NCI-H2029 (cell line): ENCODE results near the gene INPP4A.
"Not testable (repeated sequence)": the region's sequence is repeated elsewhere in the genome, so short reads cannot be mapped to it uniquely, and the experiment has no call there.

Experiments
- DNase-seq: peaks from one replicate; lab custom pipeline; 2025; lab: John Stamatoyannopoulos, UW

The INPP4A gene

DNA sequence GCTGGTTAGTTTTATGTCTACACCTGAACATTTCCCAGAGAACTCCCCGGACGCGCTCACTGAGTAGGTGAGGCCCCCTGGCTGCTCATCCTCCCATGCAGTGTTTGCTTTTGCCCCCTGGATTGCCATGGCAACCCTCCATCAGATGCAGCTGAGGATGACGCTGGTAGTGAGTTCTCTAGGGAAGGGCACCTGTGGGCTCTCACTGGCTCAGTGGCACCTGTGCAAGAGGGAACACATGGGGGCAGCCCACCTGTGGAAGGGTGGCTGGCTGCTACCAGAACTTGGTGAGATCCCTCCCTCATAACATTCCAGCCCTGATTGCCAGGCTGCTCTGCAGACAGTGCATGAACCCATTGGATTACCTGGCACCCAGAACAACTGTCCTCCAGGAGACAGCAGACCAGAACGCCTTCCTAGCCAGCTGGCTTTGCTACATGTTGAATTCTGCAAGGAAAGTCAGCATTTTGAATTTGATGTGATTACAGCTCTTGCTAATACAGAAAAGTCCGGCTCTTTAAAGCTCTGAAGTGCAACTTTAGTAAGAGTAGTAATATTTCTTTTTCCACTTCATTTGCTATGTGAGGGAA lies 142.0 kb downstream of the INPP4A start:
- no peak for DNase-seq

DNA sequence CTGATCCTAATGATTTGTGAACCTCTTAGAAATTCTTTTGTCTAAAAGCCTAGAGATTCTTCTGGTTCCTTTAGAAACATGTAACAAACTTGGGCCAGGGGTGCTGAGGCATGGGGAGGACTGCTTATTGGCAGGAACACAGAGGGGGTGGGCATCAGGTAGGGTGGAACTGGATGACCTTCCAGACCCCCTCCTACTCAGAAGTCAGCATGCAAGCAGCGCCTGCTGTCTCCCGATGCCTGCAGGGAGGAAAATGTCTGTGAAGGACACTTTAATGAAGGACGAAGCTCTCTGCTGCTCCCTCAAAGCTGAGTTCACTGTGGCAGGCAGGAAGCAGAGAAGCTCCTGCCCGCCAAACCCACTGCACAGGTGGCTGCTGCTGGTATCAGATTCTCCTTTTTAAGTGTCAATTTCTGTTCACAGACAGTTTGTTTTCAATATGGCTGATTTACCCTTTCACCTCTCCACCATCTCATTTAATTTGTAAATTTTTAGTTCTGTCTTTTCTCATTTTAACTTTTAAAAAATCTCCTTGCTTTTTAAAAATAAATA lies 144.3 kb downstream of the INPP4A start:
- no peak for DNase-seq

DNA sequence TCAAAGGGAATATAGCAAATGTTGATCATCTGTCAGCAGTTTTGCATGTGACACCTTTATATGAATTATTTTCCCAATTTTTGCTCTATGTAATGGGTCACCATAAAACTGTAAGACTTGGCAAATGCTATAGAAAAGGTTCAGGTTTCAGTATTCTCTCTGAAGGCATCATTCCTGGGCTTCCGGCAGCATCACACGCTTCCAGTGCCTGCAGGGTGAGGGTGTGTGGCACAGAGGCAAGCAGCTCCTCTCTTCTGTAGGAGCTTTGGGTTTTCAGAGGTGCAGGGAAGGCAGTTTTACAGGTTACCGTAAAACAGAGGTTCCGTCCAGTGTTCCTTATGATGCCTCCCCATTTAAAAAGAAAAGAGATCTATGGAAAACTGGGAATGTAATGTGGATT lies 144.8 kb downstream of the INPP4A start:
- DNase-seq, result no peak

DNA sequence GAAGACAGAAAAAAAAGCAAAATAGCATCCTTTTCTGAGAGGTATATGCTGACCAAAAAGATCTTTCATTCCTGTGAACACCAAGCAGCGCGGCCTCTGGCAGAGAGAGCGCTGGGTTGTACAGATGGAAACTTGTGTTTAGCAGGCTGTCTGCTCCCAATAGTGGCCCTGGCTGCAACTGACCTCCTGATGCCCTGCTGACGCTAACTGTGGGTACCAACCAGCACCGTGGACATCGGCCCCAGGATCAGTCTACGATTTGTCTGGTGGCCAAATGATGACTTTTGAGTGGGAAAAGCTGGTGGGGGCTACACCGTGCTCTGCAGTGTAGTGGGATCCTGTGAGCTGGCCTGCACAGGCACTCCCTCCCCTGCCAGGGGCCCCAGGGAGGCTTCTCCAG lies 147.9 kb downstream of the INPP4A start:
- DNase-seq, result no peak

- DNase-seq, result not testable (repeated sequence)
These were observed 150.0 kb downstream of the INPP4A start for GRCh38 chr2:98594665-98595064.

- DNase-seq, result no peak
These were observed 154.2 kb downstream of the INPP4A start for GRCh38 chr2:98598781-98599428.

- DNase-seq, result peak; percentile 29
These were observed 157.0 kb downstream of the INPP4A start for GRCh38 chr2:98601532-98602132.

DNA sequence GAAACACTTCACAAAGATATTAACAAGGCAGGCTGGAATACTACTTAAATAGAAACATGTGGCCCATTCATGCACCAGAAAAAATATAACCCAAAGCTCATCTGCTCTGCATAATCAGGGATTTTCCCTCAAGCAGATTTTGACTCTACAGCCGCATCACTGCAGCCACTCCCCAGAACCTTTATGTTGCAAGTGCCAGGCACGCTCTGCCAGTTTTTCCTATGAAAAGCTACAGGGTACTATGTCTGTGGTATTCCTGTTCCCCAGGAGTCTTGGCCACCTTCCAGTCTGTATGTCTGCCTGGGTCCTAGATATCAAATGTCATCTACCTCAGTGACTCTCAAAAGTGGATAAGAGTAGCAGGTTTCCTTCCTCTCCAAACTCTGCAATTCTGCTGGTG lies 159.9 kb downstream of the INPP4A start:
- DNase-seq, result peak; percentile 53

DNA sequence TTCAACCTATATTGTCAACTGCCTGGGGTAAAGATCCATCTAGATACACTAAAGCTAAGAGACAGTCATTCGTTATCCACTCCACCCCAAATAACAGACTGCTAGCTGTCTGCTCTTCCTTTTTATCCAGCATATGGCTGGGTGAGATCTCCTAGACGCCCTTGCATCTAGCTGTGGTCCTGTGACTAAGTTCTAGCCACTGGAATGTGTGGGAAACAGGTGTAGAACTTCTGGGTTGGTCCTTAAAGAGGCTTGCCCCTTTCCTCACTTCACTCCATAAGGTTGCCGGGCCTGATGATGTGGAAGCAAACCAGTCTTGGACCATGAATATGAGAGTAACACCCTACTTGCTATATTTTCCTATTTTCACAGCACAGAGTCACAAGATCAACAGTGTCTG lies 160.4 kb downstream of the INPP4A start:
- DNase-seq, result no peak

DNA sequence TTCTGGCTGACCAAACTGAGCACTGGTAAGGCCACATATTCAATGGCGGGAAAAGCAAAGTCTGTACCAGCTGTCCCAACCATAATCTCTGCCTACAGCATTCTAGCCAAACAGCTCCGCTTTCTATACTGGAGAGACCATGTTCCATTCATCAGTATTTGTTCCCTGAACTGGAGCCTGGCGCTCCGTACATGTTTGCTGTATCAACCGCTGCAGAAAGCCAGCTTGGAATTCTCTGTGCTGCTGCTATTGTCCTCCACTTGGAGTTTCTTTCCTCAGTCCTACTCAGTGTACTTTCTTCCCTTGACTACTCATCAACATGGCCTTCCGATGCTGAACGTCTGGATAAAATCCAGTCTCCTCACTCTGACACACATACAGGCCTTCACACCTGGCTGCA lies 161.8 kb downstream of the INPP4A start:
- no peak for DNase-seq

- no peak for DNase-seq
These were observed 162.4 kb downstream of the INPP4A start for GRCh38 chr2:98607104-98607503.

DNA sequence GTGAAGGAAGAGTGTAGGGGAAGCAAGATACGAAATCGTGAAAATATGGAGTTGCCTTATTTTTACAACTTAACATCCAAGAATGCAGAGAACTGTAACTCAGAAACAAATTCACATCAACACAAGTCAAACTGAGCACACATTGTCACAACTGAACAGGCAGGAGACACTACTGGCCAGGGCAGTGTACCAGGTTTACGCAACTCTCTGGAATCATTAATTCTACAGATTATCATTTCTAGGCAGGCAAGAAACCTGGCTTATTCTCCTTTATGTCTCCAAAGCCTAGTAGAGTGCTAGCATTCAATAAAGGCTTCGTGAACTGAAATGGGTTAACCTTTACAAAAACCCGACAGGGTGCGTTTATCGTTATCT lies 163.1 kb downstream of the INPP4A start:
- no peak for DNase-seq

DNA sequence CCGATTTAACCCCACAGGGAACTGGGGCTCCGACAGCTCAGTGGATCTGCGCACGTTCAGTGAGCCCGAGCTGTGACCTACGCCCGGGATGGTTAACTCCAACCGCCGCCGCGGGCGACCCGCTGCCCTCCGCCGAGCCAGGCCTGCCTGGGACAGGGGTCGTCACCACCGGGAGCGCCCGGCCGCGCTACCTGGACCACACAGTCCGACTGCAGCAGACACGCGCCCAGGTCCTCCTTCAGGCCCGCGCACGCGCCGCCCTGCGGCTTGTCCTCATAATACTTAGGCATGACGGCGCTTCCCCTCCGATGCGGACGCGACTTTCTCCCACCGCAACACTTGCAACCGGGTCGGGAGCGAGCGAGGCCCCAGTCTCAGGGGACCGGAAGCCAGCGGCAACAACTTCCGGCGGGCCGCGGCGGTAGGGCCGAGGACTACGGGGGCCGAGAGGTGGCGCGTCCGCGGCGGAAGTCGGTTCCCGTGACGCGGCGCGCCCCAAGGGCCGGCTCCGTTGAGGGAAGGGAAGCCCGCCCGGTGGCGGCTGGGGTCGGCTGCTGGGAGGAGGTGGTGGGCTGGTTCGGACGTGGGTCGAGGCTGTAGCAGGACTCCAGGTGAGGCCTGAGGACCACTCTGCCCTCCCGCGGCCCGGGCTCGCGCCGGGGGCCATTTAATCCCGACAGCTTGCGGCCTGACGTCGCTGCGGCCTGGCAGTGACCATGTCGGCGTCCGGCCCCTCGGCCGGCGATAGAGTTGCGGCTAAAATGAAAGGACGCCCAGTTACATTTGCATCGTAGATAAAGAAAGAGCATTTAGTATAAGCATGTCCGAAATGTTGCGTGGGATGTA lies 163.7 kb downstream of the INPP4A start, which contains the start of the genes COA5 and UNC50:
Gene COA5 (minus strand): TSS at position 397 of the 846 bp plus-strand sequence. CDS start 107 bp downstream, at position 290.
Gene UNC50 (plus strand): TSS at position 474 of the 846 bp plus-strand sequence. CDS start 1,171 bp downstream, outside the sequence.
- DNase-seq, result peak; percentile 67

DNA sequence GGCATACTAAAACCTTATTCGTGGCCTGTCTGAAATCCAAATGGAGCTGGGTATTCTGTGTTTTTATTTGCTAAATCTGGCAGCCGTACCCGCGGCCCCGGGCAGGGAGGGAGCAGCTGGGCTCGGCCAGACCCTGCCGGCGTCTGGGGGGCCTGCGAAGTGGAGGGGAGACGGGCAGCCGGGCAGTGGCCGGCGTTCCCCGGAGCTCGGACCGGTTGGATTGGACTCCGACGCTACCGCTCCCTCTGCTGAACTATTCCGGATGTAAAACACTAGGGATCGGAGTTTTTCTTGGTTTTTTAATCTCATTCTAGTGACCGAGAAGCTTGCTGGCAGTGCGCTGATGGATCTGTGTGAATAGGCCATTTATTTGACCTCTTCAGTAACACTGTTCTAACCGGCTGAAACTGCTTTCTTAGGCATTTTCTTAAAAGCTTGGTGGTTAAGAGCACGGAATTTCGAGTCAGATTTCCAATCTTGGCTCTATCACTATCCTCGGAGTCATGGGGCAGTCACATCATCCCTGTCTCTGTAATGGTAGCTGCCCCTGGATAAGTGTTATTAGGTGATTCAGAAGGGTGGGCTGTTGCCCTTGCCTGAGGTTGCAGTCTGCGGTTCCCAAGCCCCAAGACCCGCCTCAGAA lies 164.4 kb downstream of the INPP4A start:
- no peak for DNase-seq

GRCh38 chr2:98614024-98614739 lies 169.5 kb downstream of the INPP4A start:
- no peak for DNase-seq

GRCh38 chr2:98615481-98615880 lies 170.8 kb downstream of the INPP4A start:
- DNase-seq, result no peak

DNA sequence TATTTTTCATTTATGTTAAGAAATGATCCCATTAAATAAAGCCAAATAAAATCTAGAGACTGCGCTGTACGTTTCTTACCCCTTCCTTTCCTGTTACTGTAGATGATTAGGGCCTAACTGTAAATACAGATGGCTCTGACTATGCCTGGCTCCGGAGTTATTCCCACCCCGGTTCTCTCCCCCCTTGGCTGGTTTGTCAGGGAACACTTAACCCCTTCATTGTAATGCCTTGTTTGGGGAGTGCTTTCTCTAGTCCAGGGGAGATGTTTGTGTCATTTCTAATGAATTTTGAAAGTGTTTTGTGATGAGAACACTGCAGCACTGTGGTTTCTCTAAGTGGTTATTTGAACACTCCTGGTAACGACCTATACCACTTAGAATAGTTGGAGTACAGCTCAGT lies 172.5 kb downstream of the INPP4A start:
- no peak for DNase-seq

- no peak for DNase-seq
These were observed 179.0 kb downstream of the INPP4A start for GRCh38 chr2:98623657-98624056.

DNA sequence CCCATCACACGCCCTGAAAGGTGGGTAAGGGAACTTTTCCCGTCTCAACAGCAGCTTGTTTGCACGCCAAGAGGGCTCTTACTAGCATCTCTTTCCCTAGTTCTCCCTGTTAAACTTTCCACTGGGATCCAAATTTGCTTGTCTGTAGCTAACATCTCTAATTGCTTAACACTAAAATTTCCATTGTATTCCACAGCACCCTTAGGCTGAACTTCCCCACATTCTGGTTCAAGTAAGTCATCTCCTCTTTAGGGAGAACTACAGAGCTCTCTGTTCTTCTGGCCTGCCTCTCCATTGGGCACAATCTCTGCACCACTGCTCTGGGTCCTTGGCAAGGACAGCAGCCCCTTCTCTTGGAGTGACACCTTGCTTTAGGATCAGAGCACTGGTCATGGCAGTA lies 187.7 kb downstream of the INPP4A start:
- DNase-seq, result no peak

DNA sequence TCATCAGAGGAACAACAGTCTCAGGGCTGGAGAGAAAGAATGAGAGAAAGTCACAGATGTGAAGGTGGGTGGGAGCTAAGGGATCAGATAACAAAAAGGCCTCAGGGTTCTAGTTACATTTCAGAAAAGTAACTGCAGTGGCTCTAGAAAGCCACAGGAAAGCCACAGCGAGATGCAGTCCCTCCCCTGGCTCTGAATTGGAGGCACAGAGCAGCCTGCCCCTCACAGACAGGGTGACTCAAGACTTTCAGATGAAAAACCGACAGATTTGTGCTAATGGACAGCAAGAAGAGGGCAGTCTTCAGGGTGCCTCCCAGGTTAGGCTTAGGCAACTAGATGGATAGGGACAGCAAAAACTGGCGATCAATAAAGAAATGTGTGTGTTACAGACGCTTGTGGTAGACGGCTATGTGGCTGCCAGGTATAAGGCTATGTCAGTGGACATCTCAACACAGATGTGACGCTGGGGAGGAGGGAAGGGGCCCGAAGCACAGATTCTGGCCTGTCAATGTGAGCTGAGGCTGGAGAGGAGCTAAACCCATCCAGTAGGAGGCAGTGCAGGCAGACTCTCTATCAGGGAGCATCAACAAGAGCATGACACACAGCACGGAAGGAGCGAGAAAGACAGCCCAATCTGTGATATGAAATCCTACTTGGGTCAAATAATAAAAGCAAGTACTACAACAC lies 189.9 kb downstream of the INPP4A start:
- DNase-seq, result no peak
